Uterus (tissue), 4 donors: Measurements from ENCODE around the gene DNAL1. TPM values are rescaled to one million over a fixed set of nuclear protein-coding genes. Genes with fewer than 3 reads are reported as not detected.

ENCODE experiments used
- DNase-seq, 2 donors: peaks; one replicate each; pipeline ENCODE4 v3.0.0-alpha.2; 2019 to 2020
- H3K27ac ChIP-seq, 2 donors: fragments of 200-600 bp; sonication (generic); 1 replicate in 1 of 2; 2 replicates in 1 of 2; pipeline ENCODE4 v1.5.1; 2016 to 2018
- H3K27me3 ChIP-seq, 2 donors: fragments of 200-600 bp; sonication (generic); one replicate each; pipeline ENCODE4 v1.5.1; 2018 to 2019; ENCODE audit warnings: control low read depth in 1 of 2
- H3K36me3 ChIP-seq, 2 donors: fragments of 200-600 bp; sonication (generic); one replicate each; pipeline ENCODE4 v1.5.1; 2019; ENCODE audit warnings: control low read depth in 1 of 2
- H3K4me1 ChIP-seq, 2 donors: fragments of 200-600 bp; sonication (generic); one replicate each; pipeline ENCODE4 v1.5.1; 2018 to 2019; ENCODE audit warnings: control low read depth in 1 of 2
- H3K4me3 ChIP-seq, 2 donors: fragments of 200-600 bp; sonication (generic); 1 replicate in 1 of 2; 2 replicates in 1 of 2; pipeline ENCODE4 v1.5.1; 2018 to 2019; ENCODE audit warnings: mild to moderate bottlenecking in 1 of 2
- H3K9me3 ChIP-seq, 2 donors: fragments of 200-600 bp; sonication (generic); one replicate each; pipeline ENCODE4 v1.5.1; 2019; ENCODE audit warnings: control low read depth in 1 of 2
- POLR2A ChIP-seq, 2 donors: fragments of 450-650 bp; IDR thresholded peaks; one replicate each; pipeline ENCODE4 v1.6.1; 2016; ENCODE audit warnings: antibody characterized with exemption in 2 of 2, mild to moderate bottlenecking in 1 of 2, moderate library complexity in 1 of 2
- intact Hi-C: fragments of 100-400 bp; cut with DNase I; formaldehyde crosslinking; loops from one replicate; pipeline ENCODE4 v1.15.1; 2023; ENCODE audit warnings: low total_unique reads
- total RNA-seq, 4 donors: library from RNA; depleted of rRNA in 3 of 4; stranded (reverse); fragments of >200 nt in 3 of 4; gene quantifications; one replicate each; pipeline versions ENCODE4 v1.1.0 to v1.2.4, GENCODE V29; 2014 to 2023
- TF ChIP-seq, protein P1 (sequence below), 4 experiments: fragments of 200-600 bp in 2 of 4; fragments of 450-650 bp in 2 of 4; sonication (generic) in 2 of 4; IDR thresholded peaks; one replicate each; pipeline ENCODE4 v1.5.1; 2016 to 2019; ENCODE audit warnings: antibody characterized with exemption in 4 of 4, mild to moderate bottlenecking in 2 of 4, moderate library complexity in 1 of 4
- donor health status: DM: yes; HTN: yes; CAD: no.

DNAL1 gene
- total RNA-seq, 4 donors from 2014 or later, result 2.0 to 29.7 (median 23.3) TPM

DNA sequence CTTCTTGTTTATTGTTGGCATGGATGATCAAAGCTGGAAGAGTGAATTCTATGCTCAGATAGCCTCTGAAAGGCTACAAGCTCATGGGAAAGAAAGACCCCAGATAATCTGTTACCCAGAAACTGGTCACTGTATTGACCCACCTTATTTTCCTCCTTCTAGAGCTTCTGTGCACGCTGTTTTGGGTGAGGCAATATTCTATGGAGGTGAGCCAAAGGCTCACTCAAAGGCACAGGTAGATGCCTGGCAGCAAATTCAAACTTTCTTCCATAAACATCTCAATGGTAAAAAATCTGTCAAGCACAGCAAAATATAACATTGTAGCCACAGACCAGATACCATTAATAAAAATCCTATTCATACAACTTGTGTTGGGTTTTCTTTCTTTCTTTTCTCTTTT, 25.3 kb upstream of the DNAL1 start:
- Histone ChIP-seq H3K27me3 (no peaks in the 10 kb centered on the region), H3K4me3 (no peak overlapping the region), H3K9me3 (no peaks in the 10 kb centered on the region), H3K36me3 (no peaks in the 10 kb centered on the region), H3K27ac (no peak overlapping the region), H3K4me1 (no peaks in the 10 kb centered on the region)
- no peak for TF ChIP-seq POLR2A (IDR thresholded peaks at IDR 0.05)
- TF ChIP-seq, protein P1, sequence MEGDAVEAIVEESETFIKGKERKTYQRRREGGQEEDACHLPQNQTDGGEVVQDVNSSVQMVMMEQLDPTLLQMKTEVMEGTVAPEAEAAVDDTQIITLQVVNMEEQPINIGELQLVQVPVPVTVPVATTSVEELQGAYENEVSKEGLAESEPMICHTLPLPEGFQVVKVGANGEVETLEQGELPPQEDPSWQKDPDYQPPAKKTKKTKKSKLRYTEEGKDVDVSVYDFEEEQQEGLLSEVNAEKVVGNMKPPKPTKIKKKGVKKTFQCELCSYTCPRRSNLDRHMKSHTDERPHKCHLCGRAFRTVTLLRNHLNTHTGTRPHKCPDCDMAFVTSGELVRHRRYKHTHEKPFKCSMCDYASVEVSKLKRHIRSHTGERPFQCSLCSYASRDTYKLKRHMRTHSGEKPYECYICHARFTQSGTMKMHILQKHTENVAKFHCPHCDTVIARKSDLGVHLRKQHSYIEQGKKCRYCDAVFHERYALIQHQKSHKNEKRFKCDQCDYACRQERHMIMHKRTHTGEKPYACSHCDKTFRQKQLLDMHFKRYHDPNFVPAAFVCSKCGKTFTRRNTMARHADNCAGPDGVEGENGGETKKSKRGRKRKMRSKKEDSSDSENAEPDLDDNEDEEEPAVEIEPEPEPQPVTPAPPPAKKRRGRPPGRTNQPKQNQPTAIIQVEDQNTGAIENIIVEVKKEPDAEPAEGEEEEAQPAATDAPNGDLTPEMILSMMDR (IDR thresholded peaks at IDR 0.05), result no peak
- DNase-seq, result no peak
- intact Hi-C loops, result no loop called here

DNA sequence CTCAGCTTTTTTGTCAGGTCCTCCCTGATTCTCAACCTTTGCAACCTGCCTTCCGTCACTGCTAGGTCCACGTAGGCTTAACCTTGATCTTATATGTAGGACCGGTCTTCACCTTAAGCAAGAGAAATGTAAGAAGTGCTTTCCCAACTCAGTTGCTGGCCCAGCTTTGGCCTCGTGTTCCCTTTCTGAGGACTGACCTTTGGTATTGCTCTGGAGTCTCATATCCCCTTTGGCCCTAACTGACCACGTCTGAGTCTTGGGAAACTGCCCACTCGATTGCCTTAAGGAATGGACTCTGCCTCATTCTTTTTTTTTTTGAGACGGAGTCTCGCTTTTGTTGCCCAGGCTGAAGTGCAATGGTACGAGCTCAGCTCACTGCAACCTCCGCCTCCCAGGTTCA, 24.5 kb upstream of the DNAL1 start:
- TF ChIP-seq POLR2A (IDR thresholded peaks at IDR 0.05), result no peak
- TF ChIP-seq, protein P1 (IDR thresholded peaks at IDR 0.05), result no peak
- H3K9me3 ChIP-seq, result no peaks in the 10 kb centered on the region
- H3K27ac ChIP-seq, result no peak overlapping the region
- no peaks in the 10 kb centered on the region for H3K36me3 ChIP-seq
- intact Hi-C loops, result no loop called here
- no peaks in the 10 kb centered on the region for H3K27me3 ChIP-seq
- H3K4me3 ChIP-seq, result no peak overlapping the region
- DNase-seq, result no peak
- H3K4me1 ChIP-seq, result no peaks in the 10 kb centered on the region

DNA sequence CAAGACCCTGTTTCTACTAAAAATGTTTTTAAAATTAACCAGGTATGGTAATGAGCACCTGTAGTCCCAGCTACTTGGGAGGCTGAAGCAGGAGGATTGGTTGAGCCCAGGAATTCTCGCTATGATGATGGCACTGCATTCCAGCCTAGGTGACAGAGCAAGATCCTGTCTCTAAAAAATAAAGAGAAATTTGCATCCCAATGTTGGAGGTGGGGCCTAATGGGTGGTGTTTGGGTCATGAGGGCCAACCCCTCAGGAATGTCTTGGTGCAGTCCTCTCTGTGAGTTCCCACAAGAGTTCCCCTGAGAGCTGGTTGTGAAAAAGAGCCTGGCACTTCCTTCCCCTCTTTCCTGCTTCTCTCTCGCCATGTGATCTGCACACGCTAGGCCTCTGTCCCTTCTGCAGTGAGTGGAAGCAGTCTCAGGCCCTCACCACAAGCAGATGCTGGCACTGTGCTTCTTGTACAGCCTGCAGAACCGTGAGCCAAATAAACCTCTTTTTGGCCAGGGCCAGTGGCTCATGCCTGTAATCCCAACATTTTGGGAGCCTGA, 21.2 kb upstream of the DNAL1 start:
- H3K4me1 ChIP-seq, result no peaks in the 10 kb centered on the region
- DNase-seq, result no peak
- H3K36me3 ChIP-seq, result no peaks in the 10 kb centered on the region
- intact Hi-C loops, result no loop called here
- H3K9me3 ChIP-seq, result no peaks in the 10 kb centered on the region
- H3K4me3 ChIP-seq, result no peak overlapping the region
- H3K27ac ChIP-seq, result no peak overlapping the region
- TF ChIP-seq, protein P1 (IDR thresholded peaks at IDR 0.05), result no peak
- no peaks in the 10 kb centered on the region for H3K27me3 ChIP-seq

DNA sequence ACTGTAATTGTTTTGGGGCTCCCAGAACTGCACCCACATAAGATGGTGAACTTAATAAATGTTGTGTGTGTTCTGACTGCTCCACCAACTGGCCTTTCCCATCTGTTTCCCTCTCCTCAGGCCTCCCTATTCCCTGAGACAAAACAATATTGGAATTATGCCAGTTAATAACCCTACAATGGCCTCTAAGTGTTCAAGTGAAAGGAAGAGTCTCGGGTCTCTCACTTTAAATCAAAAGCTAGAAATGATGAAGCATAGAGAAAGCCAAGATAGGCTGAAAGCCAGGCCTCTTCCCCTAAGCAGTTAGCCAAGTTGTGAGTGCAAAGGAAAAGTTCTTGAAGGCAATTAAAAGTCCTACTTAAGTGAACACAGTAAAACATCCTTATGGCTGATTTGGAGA, 19.1 kb upstream of the DNAL1 start:
- H3K27ac ChIP-seq, result no peak overlapping the region
- H3K4me1 ChIP-seq, result no peaks in the 10 kb centered on the region
- intact Hi-C loops, result no loop called here
- DNase-seq, result no peak
- no peaks in the 10 kb centered on the region for H3K9me3 ChIP-seq
- no peaks in the 10 kb centered on the region for H3K36me3 ChIP-seq
- no peak overlapping the region for H3K4me3 ChIP-seq
- TF ChIP-seq, protein P1 (IDR thresholded peaks at IDR 0.05), result no peak
- TF ChIP-seq POLR2A (IDR thresholded peaks at IDR 0.05), result no peak
- H3K27me3 ChIP-seq, result no peaks in the 10 kb centered on the region

DNA sequence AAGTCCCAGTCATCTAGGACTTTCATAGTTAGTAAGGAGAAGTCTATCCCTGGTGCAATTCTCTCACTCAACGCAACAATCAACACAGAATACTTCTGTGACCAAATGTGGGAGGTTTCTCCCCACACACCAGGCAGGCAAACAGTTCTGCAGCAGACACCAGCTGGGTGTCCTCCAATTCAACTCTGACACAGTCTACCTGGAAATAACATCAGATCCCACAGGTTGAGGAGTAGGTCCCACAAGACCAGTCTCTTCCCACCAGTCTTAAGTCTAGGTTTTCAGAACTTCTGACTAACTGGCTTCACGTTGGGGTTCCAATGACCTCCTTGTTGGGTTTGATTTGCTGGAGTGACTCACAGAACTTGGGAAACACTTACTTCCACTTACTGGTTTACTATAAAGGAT, 17.6 kb upstream of the DNAL1 start:
- no peaks in the 10 kb centered on the region for H3K4me1 ChIP-seq
- H3K4me3 ChIP-seq, result no peak overlapping the region
- DNase-seq, result no peak
- no peak for TF ChIP-seq POLR2A (IDR thresholded peaks at IDR 0.05)
- TF ChIP-seq, protein P1 (IDR thresholded peaks at IDR 0.05), result no peak
- H3K27ac ChIP-seq, result no peak overlapping the region
- no peaks in the 10 kb centered on the region for H3K36me3 ChIP-seq
- no peaks in the 10 kb centered on the region for H3K27me3 ChIP-seq
- intact Hi-C loops, result no loop called here
- no peaks in the 10 kb centered on the region for H3K9me3 ChIP-seq
